Measurements from ENCODE around the gene TGFBI. TPM values are rescaled to one million over a fixed set of nuclear protein-coding genes. Genes with fewer than 3 reads are reported as not detected.

The TGFBI gene
- 6.3 and 16.9 TPM in 2 replicates for total RNA-seq

GRCh38 chr5:136028782-136029742 lies at the start of gene TGFBI:
TSS of gene TGFBI (plus strand) at chr5:136028988. CDS start at chr5:136029056, 68 bp downstream.
- DNase-seq (ENCODE audit: low read depth, low spot score), result no peak

- DNase-seq (ENCODE audit: low read depth, low spot score), result no peak
Observed at GRCh38 chr5:135978993-135979392, 49.8 kb upstream of the TGFBI start.

GRCh38 chr5:135979510-135979909 lies 49.3 kb upstream of the TGFBI start:
- no peak for DNase-seq (ENCODE audit: low read depth, low spot score)

- no peak for DNase-seq (ENCODE audit: low read depth, low spot score)
Observed at GRCh38 chr5:135980620-135981019, 48.2 kb upstream of the TGFBI start.

- DNase-seq (ENCODE audit: low read depth, low spot score), result no peak
Observed at GRCh38 chr5:135985951-135986350, 42.8 kb upstream of the TGFBI start.

GRCh38 chr5:135986401-135986800 lies 42.4 kb upstream of the TGFBI start:
- no peak for DNase-seq (ENCODE audit: low read depth, low spot score)

- DNase-seq (ENCODE audit: low read depth, low spot score), result no peak
Observed at GRCh38 chr5:135986891-135987401, 41.8 kb upstream of the TGFBI start.

- DNase-seq (ENCODE audit: low read depth, low spot score), result no peak
Observed at GRCh38 chr5:135988546-135988945, 40.2 kb upstream of the TGFBI start.

- no peak for DNase-seq (ENCODE audit: low read depth, low spot score)
Observed at GRCh38 chr5:135989686-135990085, 39.1 kb upstream of the TGFBI start.

- DNase-seq (ENCODE audit: low read depth, low spot score), result no peak
Observed at GRCh38 chr5:135990528-135991255, 38.1 kb upstream of the TGFBI start.

- DNase-seq (ENCODE audit: low read depth, low spot score), result no peak
Observed at GRCh38 chr5:135991429-135991828, 37.4 kb upstream of the TGFBI start.

- DNase-seq (ENCODE audit: low read depth, low spot score), result no peak
Observed at GRCh38 chr5:135993335-135993879, 35.4 kb upstream of the TGFBI start.

- no peak for DNase-seq (ENCODE audit: low read depth, low spot score)
Observed at GRCh38 chr5:135993880-135994636, 34.7 kb upstream of the TGFBI start.

GRCh38 chr5:135995976-135996375 lies 32.8 kb upstream of the TGFBI start:
- DNase-seq (ENCODE audit: low read depth, low spot score), result no peak

- DNase-seq (ENCODE audit: low read depth, low spot score), result no peak
Observed at GRCh38 chr5:135996611-135997010, 32.2 kb upstream of the TGFBI start.

GRCh38 chr5:135997673-135998335 lies 31.0 kb upstream of the TGFBI start:
- no peak for DNase-seq (ENCODE audit: low read depth, low spot score)

- DNase-seq (ENCODE audit: low read depth, low spot score), result no peak
Observed at GRCh38 chr5:135998889-135999288, 29.9 kb upstream of the TGFBI start.

GRCh38 chr5:135999406-136000139 lies 29.2 kb upstream of the TGFBI start:
- DNase-seq (ENCODE audit: low read depth, low spot score), result no peak

GRCh38 chr5:136000147-136000546 lies 28.6 kb upstream of the TGFBI start:
- no peak for DNase-seq (ENCODE audit: low read depth, low spot score)

- no peak for DNase-seq (ENCODE audit: low read depth, low spot score)
Observed at GRCh38 chr5:136000932-136001331, 27.9 kb upstream of the TGFBI start.

Data from pulmonary artery endothelial cell (primary cell).